Left lobe of liver (tissue), 2 donors: ENCODE measurements around the gene PIGV. TPM values are rescaled to one million over a fixed set of nuclear protein-coding genes. Genes with fewer than 3 reads are reported as not detected.
A peak's percentile ranks its signal among the peaks of the same experiment; 100 is the strongest.

Experiments
- ATAC-seq: fragments of 200-7000 bp; cut with Tn5 transposase; one replicate; pipeline ENCODE4 v1.9.1; 2020; ENCODE audit warnings: mild to moderate bottlenecking, moderate library complexity
- DNase-seq: peaks from one replicate; pipeline ENCODE4 v3.0.0-alpha.2; 2020; ENCODE audit warnings: low spot score
- total RNA-seq: library from RNA; stranded (reverse); gene quantifications from one replicate; pipeline ENCODE4 v1.2.1, GENCODE V29; 2021
- donor health status: DM: no; HTN: no; CAD: no; lungs with moderate emphysema.
- donor health status: DM: no; HTN: yes; CAD: no.

PIGV gene
- total RNA-seq: 30.8 TPM

DNA sequence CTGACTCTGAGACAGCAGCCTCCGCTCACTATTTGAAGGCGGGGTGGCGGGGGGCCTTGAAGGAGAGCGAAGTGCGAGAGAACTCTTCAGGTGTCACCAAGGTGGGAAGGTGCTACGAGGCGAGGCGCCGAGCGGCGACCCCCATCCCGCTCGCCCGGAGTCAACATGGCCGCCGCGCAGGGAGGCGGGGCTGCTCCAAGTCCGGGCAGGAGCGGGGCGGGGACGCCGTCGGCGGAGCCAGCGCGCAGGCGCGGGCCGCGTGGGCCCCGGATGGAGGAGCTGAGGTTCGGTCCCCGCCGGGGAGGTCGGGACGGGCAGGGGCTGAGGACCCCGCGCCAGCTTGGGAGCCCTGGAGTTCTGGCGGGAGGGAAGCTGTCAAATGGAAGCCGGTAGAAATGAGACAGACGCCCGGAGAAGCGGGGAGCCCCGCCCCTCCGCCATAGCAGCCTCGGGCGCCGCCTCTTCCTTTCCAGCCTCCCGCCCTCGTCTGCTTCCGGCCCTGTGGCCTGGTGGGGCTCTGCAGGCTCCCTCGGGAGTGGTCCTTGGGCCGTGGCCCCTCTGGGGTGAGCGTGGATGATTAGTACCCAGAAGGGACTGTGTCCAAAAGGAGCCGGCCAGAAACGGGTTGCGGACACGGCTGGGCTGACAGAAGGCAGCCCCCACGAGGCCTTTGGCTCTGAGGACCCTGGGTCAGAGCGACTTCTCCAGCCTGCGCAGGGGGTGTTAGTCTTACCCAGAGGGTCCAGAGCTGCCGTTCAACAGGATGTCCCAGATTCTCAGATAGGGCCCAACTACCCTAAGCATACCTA lies at the start of gene PIGV:
PIGV (plus strand) TSS at position 245 of the 809 bp plus-strand sequence. CDS start 2,866 bp downstream, outside the sequence.
- ATAC-seq: peak; percentile 75
- DNase-seq: peak; percentile 89

- no peak for ATAC-seq
- no peak for DNase-seq
Measured at GRCh38 chr1:26739329-26739914, 48.3 kb upstream of the PIGV start.

DNA sequence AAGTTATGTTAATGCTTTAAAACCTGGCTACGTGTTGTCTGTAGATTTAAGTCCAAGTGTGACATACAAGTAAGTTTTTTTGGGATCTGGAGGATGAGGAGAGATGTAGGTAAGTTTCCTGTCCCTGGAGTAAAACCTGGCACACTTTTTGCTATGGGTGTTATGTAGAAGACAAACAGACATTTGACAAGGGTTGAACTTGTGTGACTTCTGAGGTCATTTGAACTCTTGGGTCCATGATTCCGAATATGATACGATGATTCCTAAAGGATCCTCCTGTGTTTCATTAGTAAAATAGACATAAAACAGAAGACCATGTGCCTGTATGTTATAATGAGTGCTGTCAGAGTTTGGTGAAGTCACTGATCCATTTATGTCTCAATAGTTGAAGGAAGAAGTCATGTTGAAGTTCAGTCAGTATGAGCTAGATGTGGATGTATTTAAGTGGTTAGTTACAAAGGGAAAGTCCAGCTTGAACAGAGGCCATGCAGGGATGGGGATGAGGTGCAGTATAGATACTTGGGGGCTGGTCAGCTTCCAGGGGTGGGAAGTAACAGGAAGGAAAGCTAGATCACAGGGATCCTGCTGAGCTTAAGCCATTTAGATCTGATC lies 47.6 kb upstream of the PIGV start:
- ATAC-seq (peak; percentile 25), DNase-seq (no peak)

GRCh38 chr1:26740952-26741351 lies 46.8 kb upstream of the PIGV start:
- DNase-seq (no peak), ATAC-seq (peak; percentile 85)

DNA sequence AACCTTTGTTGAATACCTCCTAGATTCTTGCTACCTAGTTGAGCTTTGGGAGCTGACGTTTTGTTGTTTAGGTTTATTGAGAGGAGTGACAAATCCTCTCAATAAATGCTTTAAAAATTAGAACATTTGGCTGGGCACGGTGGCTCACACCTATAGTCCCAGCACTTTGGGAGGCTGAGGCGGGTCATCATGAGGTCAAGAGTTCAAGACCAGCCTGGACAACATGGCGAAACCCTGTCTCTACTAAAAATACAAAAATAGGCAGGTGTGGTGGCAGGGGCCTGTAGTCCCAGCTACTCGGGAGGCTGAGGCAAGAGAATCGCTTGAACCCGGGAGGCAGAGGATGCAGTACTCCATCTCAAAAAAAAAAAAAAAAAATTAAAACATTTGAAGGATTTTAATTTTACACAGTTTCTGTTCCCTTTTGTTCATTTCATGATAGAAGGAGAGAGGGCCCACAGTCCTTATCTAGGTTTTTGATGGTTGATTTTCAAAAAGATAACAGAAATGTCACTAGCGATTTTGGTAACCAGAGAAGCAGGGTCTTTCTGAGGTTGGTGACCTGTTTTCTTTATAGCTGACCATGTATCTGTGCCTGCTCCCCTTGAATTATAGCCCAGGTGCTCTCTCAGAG lies 44.2 kb upstream of the PIGV start:
- DNase-seq (no peak), ATAC-seq (no peak)

- peak; percentile 62 for DNase-seq
- peak; percentile 69 for ATAC-seq
Measured at GRCh38 chr1:26744075-26744959, 43.4 kb upstream of the PIGV start.

GRCh38 chr1:26745191-26745590 lies 42.6 kb upstream of the PIGV start:
- ATAC-seq (no peak), DNase-seq (no peak)

DNA sequence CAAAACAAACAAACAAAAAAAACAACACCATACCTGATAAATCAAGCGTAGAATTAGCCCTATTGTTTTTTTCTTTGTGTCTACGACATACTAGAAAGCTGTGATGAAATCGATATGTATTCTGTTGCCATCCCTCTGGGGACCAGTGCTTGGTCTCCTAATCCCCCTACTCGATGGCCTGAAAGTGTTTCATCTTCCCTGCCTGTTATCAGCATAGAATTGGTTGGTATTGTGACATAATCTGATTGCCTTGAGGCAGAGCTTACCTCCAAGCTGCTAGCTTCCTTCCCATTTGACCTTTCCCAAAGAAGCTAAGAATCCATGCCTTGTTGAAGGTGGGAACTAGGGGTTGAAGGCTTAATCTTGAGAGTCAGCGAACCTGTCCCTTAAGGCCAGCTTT lies 40.7 kb upstream of the PIGV start:
- DNase-seq (no peak), ATAC-seq (no peak)

DNA sequence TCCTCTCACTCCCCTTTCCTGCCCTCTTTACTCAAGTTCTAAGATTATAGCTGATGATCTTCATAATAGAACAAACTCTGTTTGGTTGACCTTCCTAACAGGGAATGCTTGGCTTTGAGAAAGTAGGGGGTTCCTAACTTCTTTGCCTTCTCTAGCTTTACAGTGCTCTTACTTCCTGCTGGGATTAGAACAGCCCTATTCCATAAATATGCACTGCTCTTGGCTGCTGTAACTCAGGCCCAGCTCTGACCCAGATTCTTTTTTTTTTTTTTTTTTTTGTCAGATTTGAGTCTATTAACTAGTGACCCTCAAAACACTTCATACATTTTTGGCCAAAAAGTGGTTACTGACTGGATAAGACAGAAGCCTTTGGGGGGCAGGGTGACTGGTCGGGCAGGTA lies 39.4 kb upstream of the PIGV start:
- ATAC-seq: no peak
- DNase-seq: no peak

DNA sequence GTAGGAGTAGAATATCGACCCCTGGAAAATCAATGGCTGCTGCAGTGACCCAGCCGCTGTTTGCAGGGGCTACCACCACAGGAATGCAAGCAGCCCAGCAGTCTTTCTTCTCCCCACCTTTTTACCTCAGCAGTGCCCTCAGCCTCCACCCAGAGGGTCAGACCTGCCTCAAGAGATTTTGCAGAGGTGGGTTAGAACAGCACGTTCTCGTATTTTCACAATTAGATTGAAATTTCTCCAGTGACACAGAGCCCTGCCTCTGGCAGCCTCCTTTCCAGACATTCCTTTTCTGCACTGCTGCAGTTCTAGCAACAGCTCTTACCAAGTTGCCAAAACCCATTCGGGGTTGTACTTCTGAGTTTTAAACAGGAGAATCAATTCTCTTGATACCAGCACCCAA lies 38.3 kb upstream of the PIGV start:
- DNase-seq (no peak), ATAC-seq (no peak)

DNA sequence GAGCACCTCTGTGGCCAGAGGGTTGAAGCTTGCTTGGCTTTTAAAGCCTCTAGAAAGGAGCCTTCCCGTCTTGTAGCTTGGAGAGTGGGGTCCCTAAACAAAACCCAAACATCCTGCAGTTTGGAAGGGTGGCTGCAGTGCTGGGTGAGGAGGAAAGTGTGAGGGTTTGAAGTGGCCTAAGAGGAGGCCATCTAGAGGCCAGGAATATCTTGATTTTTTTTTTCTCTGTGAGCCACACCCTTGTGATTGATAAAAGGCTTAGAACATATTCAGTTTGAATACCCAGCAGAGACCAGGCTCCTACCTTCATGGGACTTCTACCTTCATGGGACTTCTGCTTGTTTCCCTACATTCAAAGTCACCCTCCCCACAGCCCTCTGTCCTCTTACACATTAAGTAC lies 37.3 kb upstream of the PIGV start:
- DNase-seq (no peak), ATAC-seq (no peak)

GRCh38 chr1:26752519-26752918 lies 35.2 kb upstream of the PIGV start:
- ATAC-seq: no peak

DNA sequence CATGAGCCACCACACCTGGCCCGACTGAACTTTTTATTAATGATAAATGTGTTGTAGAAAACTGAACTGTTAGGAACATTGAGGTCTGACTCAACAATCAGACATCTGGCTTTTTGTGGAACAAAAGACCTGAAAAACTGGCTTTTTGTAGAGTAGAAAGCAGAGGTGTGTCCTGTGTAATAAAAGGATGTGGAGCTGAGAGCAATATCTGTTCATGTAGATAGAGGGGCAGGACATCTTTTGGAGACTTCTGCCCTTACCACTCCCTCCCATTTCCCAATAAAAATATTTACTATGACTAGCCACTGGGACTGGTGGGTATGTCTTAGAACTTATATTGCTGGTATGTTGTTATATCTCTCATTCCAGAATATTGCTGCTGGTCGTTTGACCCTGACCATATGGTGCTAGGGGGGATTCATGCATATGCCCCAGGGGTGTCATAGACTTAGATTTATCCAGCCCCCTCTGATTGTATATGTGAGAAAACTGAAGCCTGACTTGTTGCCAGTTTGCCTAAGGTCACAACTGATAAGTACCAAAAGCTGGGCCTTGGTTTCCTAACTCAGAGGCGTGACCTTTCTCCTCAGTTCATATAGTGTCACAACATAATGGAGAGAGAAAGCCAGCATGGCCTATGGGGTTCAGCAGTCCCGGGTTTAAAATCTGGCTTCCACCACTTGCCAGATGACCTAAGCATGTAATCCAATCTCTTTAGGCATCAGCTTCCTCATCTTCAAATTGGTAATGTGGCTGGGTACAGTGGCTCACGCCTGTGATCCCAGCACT lies 33.5 kb upstream of the PIGV start:
- peak; percentile 83 for ATAC-seq

More at GRCh38 chr1:26752519-26752918, 35.2 kb upstream of the PIGV start:
- no peak for DNase-seq

GRCh38 chr1:26758358-26758757 lies 29.4 kb upstream of the PIGV start:
- ATAC-seq (no peak), DNase-seq (no peak)

More for the DNA sequence above, 33.5 kb upstream of the PIGV start:
- no peak for DNase-seq

DNA sequence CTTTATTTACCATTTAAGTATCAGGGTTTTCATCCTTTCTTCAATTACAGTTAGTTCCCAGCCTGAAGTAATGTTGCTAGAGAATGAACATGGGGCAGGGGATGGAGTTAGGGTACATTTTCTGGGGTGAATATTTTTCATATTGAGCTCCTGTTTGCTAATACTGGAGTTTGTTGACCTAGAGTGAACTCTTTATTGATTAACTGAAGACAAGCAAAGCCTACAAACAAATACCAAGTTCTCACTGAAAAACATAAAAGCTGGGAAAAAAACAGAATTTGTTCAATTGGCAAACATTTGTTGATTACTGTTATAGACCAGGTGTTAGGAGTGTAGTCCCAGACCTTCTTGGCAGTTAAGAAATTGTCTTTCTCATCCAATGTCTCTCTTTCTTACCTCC lies 28.2 kb upstream of the PIGV start:
- DNase-seq: no peak
- peak; percentile 63 for ATAC-seq

DNA sequence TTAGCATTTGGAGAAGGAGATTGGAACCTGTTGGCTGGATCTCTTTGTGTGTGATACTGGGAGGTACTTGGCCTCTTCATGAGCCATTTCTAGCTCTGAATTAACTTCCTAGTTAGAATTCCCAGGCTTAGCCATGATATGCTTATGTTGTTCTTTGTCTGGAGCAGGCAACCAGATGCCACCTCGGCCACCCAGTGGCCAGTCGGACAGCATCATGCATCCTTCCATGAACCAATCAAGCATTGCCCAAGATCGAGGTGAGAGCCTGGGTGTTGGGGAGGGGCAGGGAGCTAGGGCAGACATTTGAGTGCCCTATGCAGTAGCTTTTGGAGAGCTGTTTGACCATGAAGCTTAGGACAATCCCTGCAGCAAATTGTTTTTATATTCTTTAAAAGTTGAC lies 26.5 kb upstream of the PIGV start:
- DNase-seq (no peak), ATAC-seq (peak; percentile 38)

DNA sequence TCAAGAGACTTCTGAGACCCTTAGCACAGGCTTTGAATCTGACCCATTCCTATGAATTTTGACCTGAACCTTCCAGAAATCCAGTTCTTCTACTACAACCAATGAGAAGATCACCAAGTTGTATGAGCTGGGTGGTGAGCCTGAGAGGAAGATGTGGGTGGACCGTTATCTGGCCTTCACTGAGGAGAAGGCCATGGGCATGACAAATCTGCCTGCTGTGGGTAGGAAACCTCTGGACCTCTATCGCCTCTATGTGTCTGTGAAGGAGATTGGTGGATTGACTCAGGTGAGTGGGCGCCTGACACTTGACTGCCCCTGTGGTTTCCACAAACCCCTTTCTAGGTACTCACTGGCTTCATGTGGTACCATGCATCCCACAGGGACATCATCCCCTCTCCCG lies 20.0 kb upstream of the PIGV start:
- no peak for DNase-seq
- ATAC-seq: no peak

- DNase-seq (no peak), ATAC-seq (peak; percentile 12)
Measured at GRCh38 chr1:26768755-26769154, 19.0 kb upstream of the PIGV start.

DNA sequence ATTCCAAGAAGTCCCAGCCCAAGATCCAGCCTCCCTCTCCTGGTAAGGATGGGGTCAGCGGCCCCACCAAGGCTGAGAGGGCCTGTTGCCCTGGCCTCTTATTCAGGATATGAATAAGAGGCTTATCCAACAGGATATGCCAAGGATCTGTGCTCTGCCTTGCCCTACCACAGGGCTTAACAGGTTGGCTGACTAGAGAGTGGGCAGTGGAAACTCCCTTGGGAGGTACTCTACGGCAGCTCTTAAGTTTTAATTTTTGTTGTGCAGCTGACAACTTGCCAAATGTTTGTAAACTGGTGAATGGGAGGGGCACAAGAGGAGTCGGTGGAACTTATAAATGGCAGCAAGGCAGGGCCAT lies 16.5 kb upstream of the PIGV start:
- no peak for ATAC-seq
- DNase-seq: no peak
